Measurements from ENCODE around the gene CHAT.

CHAT gene
- total RNA-seq, result 0 reads per million in 2 donors

- no peak for DNase-seq
Observed at GRCh38 chr10:49613882-49614241, at the start of gene CHAT. TSS of gene CHAT (plus strand) at chr10:49614037. CDS start at chr10:49614190, 153 bp downstream.

- DNase-seq, result no peak
Observed at GRCh38 chr10:49564461-49565009, 49.3 kb upstream of the CHAT start.

GRCh38 chr10:49567810-49568209 lies 46.0 kb upstream of the CHAT start:
- DNase-seq, result no peak

- no peak for DNase-seq
Observed at GRCh38 chr10:49568235-49568634, 45.6 kb upstream of the CHAT start.

DNA sequence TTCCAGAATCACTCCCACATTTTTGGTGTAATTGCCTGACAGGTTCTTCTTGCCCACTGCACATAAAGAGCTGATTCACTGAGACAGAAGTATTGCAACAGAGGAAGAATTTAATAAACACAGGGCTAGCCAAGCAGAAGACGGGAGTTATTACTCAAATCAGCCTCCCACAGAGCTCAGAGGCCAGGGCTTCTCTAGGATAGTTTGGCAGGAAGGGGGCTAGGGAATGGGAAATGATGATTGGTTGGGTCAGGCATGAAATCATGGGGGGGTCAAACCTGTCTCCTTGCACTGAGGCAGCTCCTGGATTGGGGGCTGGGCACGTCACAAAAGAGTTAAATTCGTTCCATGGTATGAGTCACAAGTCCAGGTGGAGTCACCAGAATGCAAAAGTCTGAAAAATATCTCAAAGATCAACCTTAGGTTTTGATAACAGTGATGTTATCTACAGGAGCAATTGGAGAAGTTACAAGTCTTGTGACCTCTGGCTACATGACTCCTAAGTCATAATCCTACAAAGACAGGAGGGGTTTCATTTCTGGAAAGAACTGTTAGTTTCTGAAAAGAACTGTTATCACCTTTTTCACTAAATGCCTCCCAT lies 44.7 kb upstream of the CHAT start:
- DNase-seq, result no peak

DNA sequence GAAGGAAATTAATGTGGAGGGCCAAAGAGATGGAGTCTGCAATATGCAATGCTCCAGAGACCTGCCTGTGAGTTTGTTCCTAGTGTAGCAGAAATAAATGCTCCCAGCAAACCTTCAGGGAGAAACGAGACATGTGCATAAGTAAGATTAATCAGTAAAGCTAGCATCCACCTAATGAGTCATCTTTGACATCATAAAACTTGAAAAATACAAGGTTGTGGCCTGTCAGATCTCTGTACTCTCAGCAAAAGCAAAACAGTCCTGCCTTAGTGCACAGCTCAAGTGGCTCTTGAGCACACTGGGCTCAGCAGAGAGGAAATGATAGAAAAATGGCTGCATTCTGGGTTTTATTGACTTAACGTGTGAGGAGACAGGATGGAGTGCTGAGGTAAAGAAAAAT lies 42.4 kb upstream of the CHAT start:
- no peak for DNase-seq

- DNase-seq, result no peak
Observed at GRCh38 chr10:49572594-49573114, 41.2 kb upstream of the CHAT start.

- no peak for DNase-seq
Observed at GRCh38 chr10:49575489-49576072, 38.3 kb upstream of the CHAT start.

DNA sequence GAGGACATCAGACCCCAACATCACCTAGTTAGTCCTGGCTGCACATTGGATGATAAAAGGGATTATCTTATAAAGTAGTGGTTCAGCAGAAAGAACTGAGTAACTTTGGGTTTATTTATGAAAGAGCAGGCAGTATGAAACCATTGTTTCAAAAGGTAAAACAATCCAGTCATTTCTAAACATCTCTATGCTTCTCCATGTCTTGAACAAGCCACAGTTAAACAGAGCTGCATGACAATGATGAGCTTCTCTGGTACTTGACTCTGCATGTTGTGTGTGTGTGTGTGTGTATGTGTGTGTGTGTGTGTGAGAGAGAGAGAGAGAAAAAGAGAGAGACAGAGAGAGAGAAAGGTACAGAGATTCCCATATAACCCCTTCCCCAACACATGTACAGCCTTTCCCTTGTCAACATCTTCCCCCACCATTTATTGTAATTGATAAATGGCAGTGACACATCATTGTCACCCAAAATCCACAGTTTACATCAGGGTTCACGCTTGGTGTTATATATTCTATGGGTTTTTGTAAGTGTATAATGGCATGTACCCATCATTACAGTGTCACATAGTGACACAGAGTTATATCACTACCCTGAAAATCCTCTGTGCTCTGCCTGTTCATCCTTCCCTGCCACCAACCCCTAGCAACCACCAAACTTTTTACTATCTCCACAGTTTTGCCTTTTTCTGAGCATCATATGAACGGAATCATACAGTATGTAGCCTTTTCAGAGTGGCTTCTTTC lies 36.5 kb upstream of the CHAT start:
- no peak for DNase-seq

DNA sequence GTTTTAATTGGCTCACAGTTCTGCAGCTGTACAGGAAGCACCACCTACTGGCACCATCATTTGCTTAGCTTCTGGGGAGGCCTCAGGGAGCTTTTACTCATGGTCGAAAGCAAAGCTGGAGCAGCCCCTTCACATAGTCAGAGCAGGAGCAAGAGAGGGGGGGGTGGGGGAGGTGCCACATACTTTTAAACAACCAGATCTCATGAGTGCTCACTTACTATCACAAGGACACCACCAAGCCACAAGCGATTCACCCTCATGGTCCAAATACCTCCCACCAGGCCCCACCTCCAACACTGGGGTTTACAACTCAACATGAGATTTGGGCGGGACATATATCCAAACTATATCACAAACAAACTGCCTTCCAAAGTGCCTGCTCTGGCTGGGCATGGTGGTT lies 35.4 kb upstream of the CHAT start:
- DNase-seq, result no peak

DNA sequence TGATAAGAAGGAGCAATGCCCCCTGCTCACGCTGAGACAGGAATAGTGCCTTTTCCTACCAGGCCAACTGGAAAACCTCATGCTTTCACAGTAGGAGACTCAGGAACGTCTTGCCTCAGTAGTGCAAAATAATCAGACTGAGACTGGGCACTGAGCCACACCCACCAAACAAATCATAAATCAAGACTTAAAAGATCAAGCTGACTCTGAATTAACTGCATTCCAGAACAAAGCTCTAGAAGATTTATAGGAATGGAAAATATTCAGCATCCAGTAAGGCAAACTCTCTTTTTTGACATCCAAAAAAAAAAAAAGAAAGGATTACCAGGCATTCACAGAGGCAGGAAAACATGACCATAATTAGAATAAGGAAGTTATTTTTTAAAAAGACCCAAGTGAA lies 34.2 kb upstream of the CHAT start:
- DNase-seq, result no peak

DNA sequence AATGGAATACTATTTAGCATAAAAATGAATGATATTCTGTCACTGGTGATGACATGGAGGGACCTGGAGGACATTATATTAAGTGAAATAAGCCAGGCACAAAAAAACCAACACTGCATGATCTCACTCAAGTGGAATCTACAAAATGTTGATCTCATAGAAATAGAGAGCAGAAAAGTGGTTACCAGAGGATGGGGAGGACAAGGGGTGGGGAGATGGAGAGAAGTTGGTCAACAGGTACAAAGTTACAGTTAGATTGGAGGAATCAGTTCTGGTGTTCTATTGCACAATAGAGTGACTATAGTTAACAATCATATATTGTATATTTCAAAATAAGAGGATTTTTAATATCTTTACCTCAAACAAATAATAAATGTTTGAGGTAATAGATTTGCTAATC lies 28.4 kb upstream of the CHAT start:
- DNase-seq, result no peak

- no peak for DNase-seq
Observed at GRCh38 chr10:49587981-49588380, 25.9 kb upstream of the CHAT start.

- DNase-seq, result peak; percentile 30
Observed at GRCh38 chr10:49592726-49593563, 20.9 kb upstream of the CHAT start.

DNA sequence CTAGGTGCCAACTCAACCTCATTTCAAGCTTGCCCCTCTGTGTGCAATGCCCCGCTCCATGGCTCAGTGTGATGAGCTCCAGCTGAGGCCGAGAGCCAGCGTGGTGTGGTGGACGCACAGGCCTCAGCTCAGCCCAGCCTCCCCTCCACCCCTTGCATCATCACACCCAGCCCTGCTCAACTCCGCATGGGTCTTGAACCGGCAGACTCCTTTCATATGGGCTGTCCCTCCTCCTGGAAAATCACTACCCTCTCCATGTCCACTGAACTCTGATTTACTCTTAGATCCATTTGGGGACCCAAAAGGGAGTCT lies 20.3 kb upstream of the CHAT start:
- no peak for DNase-seq

DNA sequence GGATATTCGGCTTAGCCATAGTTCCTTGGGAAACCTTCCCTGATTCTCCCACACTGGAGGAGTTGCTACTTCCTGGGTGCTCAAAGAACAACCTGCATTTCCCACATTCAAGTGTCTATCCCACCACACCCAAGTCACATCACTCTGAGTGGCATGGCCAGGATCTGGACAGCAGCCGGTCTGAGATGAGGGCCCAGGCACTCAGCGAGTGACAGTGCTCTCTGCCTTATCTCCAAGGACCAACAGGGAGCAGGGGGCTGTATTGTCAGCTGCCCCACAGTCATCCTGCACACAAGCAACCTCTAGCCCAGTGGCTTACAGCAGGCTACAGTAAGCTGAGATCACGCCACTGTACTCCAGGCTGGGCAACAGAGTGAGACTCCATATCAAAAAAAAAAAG lies 19.8 kb upstream of the CHAT start:
- no peak for DNase-seq

DNA sequence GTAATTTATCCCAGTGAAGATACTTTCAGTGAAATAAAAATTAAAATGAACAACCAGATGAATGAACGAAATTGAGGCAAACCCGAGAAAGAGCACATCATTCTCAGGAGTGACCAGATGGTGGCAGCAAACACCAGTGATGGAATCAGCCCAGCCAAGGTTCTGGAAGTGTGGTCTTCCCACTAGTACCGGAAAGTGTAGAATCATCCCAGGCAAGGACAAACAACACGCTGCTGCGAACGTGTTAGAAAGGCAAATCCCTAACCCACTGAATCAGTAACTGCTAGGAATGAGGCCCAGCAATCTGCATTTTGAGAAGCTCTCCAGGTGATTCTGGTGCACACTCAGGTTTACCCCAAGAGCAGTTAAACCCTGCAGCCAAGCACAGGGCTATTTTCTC lies 19.2 kb upstream of the CHAT start:
- no peak for DNase-seq

DNA sequence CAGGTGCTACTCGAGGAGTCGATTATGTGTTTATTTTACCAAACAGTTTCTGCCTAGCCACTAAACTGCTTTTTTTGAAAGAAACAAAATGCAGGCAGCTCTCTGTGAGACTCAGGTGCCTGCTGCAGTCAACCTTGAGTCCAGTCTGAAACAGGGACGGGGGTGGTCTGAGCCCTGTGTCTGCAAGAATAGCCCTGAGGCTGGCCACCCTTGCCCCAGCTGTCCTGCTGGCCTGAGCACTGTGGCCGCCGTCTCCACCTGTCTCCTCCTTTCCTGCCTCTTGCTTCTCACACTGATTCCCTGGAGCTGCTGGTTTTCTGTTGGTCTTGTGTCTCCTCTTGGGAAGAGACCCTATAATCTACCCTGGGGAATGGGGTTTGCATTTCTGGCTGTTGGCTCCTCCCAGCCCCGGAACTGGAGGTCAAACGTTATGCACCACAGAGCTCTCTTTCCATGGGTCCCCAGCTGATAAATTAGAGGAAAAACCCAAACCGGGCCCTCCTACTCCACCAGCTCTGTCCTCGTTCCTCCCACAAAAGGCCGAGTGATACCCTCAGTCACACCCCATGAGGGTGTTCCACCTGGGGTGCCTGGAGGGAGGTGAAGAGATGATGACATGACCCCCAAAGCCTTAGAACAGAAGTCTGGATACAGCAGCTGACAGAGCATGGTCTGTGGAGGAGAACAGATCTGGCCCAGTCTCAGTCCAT lies 18.7 kb upstream of the CHAT start:
- no peak for DNase-seq

DNA sequence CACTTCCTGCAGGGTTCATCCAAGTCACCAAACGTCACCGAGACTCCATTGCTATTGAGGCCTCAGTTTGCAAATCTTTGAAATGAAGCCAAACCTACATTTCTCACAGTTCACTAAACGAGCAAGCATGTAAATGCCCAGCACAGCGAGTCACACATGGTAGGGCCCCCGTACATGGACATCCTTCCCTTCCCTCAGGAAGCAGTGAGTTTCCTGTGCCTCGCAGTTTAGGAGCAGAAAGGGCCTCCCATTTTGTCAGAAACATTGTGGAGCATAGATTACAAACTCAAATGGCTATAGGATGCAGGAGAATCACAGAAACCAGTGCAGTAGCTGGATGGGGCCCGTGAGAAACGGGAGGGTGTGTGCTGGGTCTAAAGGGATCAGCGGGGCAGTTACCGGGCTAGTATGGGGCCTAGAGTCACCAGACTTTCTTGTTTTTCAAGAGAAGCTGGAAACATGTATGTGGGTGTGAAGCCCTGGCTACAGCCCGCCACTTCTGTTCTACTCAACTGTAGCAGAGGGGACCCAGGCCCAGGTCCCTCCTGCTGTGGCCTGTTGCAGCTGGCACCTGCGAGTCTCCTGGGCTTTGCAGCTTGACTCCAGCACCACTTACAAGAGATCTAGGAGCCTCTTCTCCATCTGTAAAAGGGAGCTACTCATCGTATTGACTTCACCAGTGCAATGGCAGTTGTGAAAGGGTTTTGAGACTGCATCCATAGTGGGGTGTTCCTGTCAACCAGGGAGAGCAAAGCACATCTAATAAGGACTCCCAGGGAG lies 17.9 kb upstream of the CHAT start:
- DNase-seq, result no peak

DNA sequence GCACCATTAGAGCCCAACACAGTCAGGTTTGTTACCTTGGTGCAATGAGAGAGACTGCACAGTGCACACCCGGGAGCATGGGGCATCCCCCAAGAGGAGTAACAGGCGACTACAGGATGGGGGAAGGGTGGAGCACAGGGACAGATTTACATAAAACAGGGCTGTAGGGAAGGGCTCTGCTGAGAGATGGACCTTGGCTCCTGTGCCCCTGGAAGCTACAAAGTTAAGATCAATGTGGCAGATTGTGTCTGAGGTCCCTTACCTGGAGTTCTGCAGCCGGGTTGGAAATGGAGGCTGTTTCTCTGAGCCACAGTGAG lies 17.4 kb upstream of the CHAT start:
- DNase-seq, result no peak

- DNase-seq, result no peak
Observed at GRCh38 chr10:49596836-49597235, 17.0 kb upstream of the CHAT start.
